Neural cell (in vitro differentiated cells): ENCODE measurements around the gene RPS6KA2. TPM values are rescaled to one million over a fixed set of nuclear protein-coding genes. Genes with fewer than 3 reads are reported as not detected.

Source experiments
- H2AFZ ChIP-seq: fragments of 200-600, 300-800 bp; sonication (generic), shearing (Covaris generic); 2 replicates; pipeline ENCODE4 v1.6.0; 2014; ENCODE audit warnings: low read depth, mild to moderate bottlenecking, antibody characterized with exemption, low read length, moderate library complexity
- H3F3A ChIP-seq: fragments of 200-600 bp; shearing (Covaris generic); 2 replicates; pipeline ENCODE4 v1.6.1; 2016; ENCODE audit warnings: mild to moderate bottlenecking, moderate library complexity, mixed read lengths, antibody characterized with exemption, low read length; ENCODE audit not compliant: insufficient read depth, poor library complexity, severe bottlenecking
- H3K27ac ChIP-seq: fragments of 200-600, 300-800 bp; sonication (generic), shearing (Covaris generic); 2 replicates; pipeline ENCODE4 v1.5.1; 2014; ENCODE audit warnings: mild to moderate bottlenecking, low read length, moderate library complexity
- H3K27me3 ChIP-seq: fragments of 300-800, 200-600 bp; sonication (generic), shearing (Covaris generic); 2 replicates; pipeline ENCODE4 v1.6.0; 2014; ENCODE audit warnings: mild to moderate bottlenecking, low read depth, low read length, moderate library complexity; ENCODE audit not compliant: insufficient read depth
- H3K36me3 ChIP-seq: fragments of 300-800, 200-600 bp; sonication (generic), shearing (Covaris generic); 2 replicates; pipeline ENCODE4 v1.5.1; 2014; ENCODE audit warnings: mild to moderate bottlenecking, antibody characterized with exemption, low read length, moderate library complexity; ENCODE audit not compliant: insufficient read depth
- H3K4me2 ChIP-seq: fragments of 300-800, 200-600 bp; sonication (generic), shearing (Covaris generic); 2 replicates; pipeline ENCODE4 v1.6.0; 2014; ENCODE audit warnings: mild to moderate bottlenecking, low read length
- H3K4me3 ChIP-seq: fragments of 300-800, 200-600 bp; sonication (generic), shearing (Covaris generic); 2 replicates; pipeline ENCODE4 v1.5.1; 2014; ENCODE audit warnings: mild to moderate bottlenecking, low read length, moderate library complexity
- H3K79me2 ChIP-seq: fragments of 200-600 bp; shearing (Covaris generic); replicated peaks from 2 replicates; pipeline ENCODE4 v1.6.0; 2014; ENCODE audit warnings: mild to moderate bottlenecking, low read length, moderate library complexity; ENCODE audit not compliant: insufficient read depth
- H3K9ac ChIP-seq: fragments of 300-800, 200-600 bp; sonication (generic), shearing (Covaris generic); 2 replicates; pipeline ENCODE4 v1.6.1; 2016; ENCODE audit warnings: mild to moderate bottlenecking, low read length, mixed read lengths
- H3K9me2 ChIP-seq: fragments of 200-600 bp; shearing (Covaris generic); 2 replicates; pipeline ENCODE4 v1.6.1; 2016; ENCODE audit warnings: mild to moderate bottlenecking, low read length, mixed read lengths; ENCODE audit not compliant: insufficient read depth
- H3K9me3 ChIP-seq: fragments of 200-600, 300-800 bp; sonication (generic), shearing (Covaris generic); 2 replicates; pipeline ENCODE4 v1.6.1; 2016; ENCODE audit warnings: mild to moderate bottlenecking, mixed run types, low read length, moderate library complexity, mixed read lengths
- H4K20me1 ChIP-seq: fragments of 200-600 bp; shearing (Covaris generic); 2 replicates; pipeline ENCODE4 v1.6.1; 2016; ENCODE audit warnings: mild to moderate bottlenecking, mixed run types; ENCODE audit not compliant: insufficient read depth
- CTCF ChIP-seq: fragments of 450-650 bp; IDR thresholded peaks from 2 replicates; pipeline ENCODE4 v1.5.1; 2014; ENCODE audit warnings: antibody characterized with exemption, mild to moderate bottlenecking, moderate library complexity; ENCODE audit not compliant: poor library complexity, severe bottlenecking
- EP300 ChIP-seq: fragments of 450-650 bp; conservative IDR thresholded peaks from 2 replicates; pipeline ENCODE4 v1.6.1; 2014; ENCODE audit warnings: antibody characterized with exemption, mild to moderate bottlenecking, moderate library complexity; ENCODE audit not compliant: poor library complexity, severe bottlenecking
- EZH2 ChIP-seq: fragments of 200-600, 300-800 bp; shearing (Covaris generic), sonication (generic); IDR thresholded peaks from 2 replicates; pipeline ENCODE4 v1.6.1; 2014; ENCODE audit warnings: antibody characterized with exemption, low read length, borderline replicate concordance, mild to moderate bottlenecking; ENCODE audit not compliant: insufficient read depth, poor library complexity, severe bottlenecking
- MXI1 ChIP-seq: fragments of 450-650 bp; conservative IDR thresholded peaks from 2 replicates; pipeline ENCODE4 v1.6.1; 2014; ENCODE audit warnings: antibody characterized with exemption, mild to moderate bottlenecking; ENCODE audit not compliant: poor library complexity, severe bottlenecking
- POLR2AphosphoS5 ChIP-seq: IDR thresholded peaks from 2 replicates; pipeline ENCODE4 v1.6.1; 2012
- RAD21 ChIP-seq: fragments of 450-650 bp; conservative IDR thresholded peaks from 2 replicates; pipeline ENCODE4 v1.6.1; 2014; ENCODE audit warnings: antibody characterized with exemption, mild to moderate bottlenecking, moderate library complexity
- SMC3 ChIP-seq: fragments of 450-650 bp; conservative IDR thresholded peaks from 2 replicates; pipeline ENCODE4 v1.6.1; 2014; ENCODE audit warnings: antibody characterized with exemption, mild to moderate bottlenecking, moderate library complexity; ENCODE audit not compliant: poor library complexity
- TAF1 ChIP-seq: IDR thresholded peaks from 2 replicates; pipeline ENCODE4 v1.6.1; 2012; ENCODE audit warnings: low read depth
- polyA plus RNA-seq: library from polyadenylated mRNA; depleted of rRNA; stranded (reverse); fragments of >200 nt; gene quantifications from 2 replicates; pipeline ENCODE4 v1.2.3, GENCODE V29; 2014
- TF ChIP-seq, protein P1 (sequence below): IDR thresholded peaks from 2 replicates; pipeline ENCODE4 v1.6.1; 2012; ENCODE audit warnings: borderline replicate concordance

RPS6KA2 gene
- polyA plus RNA-seq, 1 donor from 2014 or later: 34.3 TPM

GRCh38 chr6:166470029-166470862, 156.8 kb downstream of the RPS6KA2 start:
- TF ChIP-seq MXI1: no peak
- TF ChIP-seq CTCF: no peak
- TF ChIP-seq RAD21: no peak
- TF ChIP-seq, protein P1, sequence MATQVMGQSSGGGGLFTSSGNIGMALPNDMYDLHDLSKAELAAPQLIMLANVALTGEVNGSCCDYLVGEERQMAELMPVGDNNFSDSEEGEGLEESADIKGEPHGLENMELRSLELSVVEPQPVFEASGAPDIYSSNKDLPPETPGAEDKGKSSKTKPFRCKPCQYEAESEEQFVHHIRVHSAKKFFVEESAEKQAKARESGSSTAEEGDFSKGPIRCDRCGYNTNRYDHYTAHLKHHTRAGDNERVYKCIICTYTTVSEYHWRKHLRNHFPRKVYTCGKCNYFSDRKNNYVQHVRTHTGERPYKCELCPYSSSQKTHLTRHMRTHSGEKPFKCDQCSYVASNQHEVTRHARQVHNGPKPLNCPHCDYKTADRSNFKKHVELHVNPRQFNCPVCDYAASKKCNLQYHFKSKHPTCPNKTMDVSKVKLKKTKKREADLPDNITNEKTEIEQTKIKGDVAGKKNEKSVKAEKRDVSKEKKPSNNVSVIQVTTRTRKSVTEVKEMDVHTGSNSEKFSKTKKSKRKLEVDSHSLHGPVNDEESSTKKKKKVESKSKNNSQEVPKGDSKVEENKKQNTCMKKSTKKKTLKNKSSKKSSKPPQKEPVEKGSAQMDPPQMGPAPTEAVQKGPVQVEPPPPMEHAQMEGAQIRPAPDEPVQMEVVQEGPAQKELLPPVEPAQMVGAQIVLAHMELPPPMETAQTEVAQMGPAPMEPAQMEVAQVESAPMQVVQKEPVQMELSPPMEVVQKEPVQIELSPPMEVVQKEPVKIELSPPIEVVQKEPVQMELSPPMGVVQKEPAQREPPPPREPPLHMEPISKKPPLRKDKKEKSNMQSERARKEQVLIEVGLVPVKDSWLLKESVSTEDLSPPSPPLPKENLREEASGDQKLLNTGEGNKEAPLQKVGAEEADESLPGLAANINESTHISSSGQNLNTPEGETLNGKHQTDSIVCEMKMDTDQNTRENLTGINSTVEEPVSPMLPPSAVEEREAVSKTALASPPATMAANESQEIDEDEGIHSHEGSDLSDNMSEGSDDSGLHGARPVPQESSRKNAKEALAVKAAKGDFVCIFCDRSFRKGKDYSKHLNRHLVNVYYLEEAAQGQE: no peak
- no peak for TF ChIP-seq POLR2AphosphoS5
- TF ChIP-seq EP300: no peak
- TF ChIP-seq EZH2: no peak
- no peak for TF ChIP-seq TAF1
- no peak for TF ChIP-seq SMC3

GRCh38 chr6:166469426-166469961, 157.6 kb downstream of the RPS6KA2 start:
- no peaks in the 10 kb centered on the region for H3K9me2 ChIP-seq
- H3K4me3 ChIP-seq: no peak overlapping the region
- H4K20me1 ChIP-seq: no peaks in the 10 kb centered on the region
- no peak overlapping the region for H3K27ac ChIP-seq
- no peaks in the 10 kb centered on the region for H3F3A ChIP-seq
- TF ChIP-seq CTCF: no peak
- TF ChIP-seq, protein P1: no peak
- no peak for TF ChIP-seq EP300
- TF ChIP-seq POLR2AphosphoS5: no peak
- TF ChIP-seq EZH2: no peak
- TF ChIP-seq RAD21: no peak
- no peak overlapping the region for H3K4me2 ChIP-seq
- H3K9me3 ChIP-seq: no peaks in the 10 kb centered on the region
- no peaks in the 10 kb centered on the region for H3K36me3 ChIP-seq
- no peak overlapping the region for H3K9ac ChIP-seq
- H3K27me3 ChIP-seq: no peaks in the 10 kb centered on the region
- no peaks in the 10 kb centered on the region for H3K79me2 ChIP-seq
- H2AFZ ChIP-seq: no peak overlapping the region

More at GRCh38 chr6:166470029-166470862, 156.8 kb downstream of the RPS6KA2 start:
- Histone ChIP-seq H3K27me3 (no peaks in the 10 kb centered on the region), H3K27ac (no peak overlapping the region), H3K9me2 (no peaks in the 10 kb centered on the region), H3K9ac (no peak overlapping the region), H3F3A (no peaks in the 10 kb centered on the region), H3K79me2 (no peaks in the 10 kb centered on the region), H3K4me2 (no peak overlapping the region), H4K20me1 (no peaks in the 10 kb centered on the region), H3K36me3 (no peaks in the 10 kb centered on the region), H3K9me3 (no peaks in the 10 kb centered on the region), H2AFZ (no peak overlapping the region), H3K4me3 (no peak overlapping the region)
